Activated T-cell treated with anti-CD3 and anti-CD28 coated beads, Interleukin-2, amount 50 U/mL, for 72 hours (primary cell): Measurements from ENCODE around the gene SSTR4. TPM values are rescaled to one million over a fixed set of nuclear protein-coding genes. Genes with fewer than 3 reads are reported as not detected.
"Not testable (repeated sequence)": the region's sequence is repeated elsewhere in the genome, so short reads cannot be mapped to it uniquely, and the experiment has no call there.

Source experiments
- ATAC-seq, 2 donors: fragments of 150-1000 bp; cut with Tn5 transposase; replicated peaks in 1 of 2; 2 replicates each; pipeline ENCODE4 v1.10.0; 2021; ENCODE audit warnings: moderate library complexity in 2 of 2, mild to moderate bottlenecking in 1 of 2
- DNase-seq, 2 donors: peaks; one replicate each; pipeline ENCODE4 v3.0.0; 2021 to 2022; ENCODE audit warnings: mixed read lengths in 1 of 2
- H3K27ac Mint-ChIP-seq: one replicate; pipeline ENCODE4 v1.8.0; 2022; ENCODE audit warnings: mild to moderate bottlenecking, moderate library complexity, mixed read lengths
- H3K27me3 Mint-ChIP-seq: one replicate; pipeline ENCODE4 v1.8.0; 2022; ENCODE audit warnings: low read depth, mixed read lengths
- H3K36me3 Mint-ChIP-seq, 2 donors: one replicate each; pipeline ENCODE4 v1.8.0; 2022; ENCODE audit warnings: mixed read lengths in 2 of 2, mild to moderate bottlenecking in 1 of 2; ENCODE audit not compliant: insufficient read depth in 2 of 2
- H3K4me1 Mint-ChIP-seq: one replicate; pipeline ENCODE4 v1.8.0; 2022; ENCODE audit warnings: low read depth, mixed read lengths
- H3K4me3 Mint-ChIP-seq, 2 donors: one replicate each; pipeline ENCODE4 v1.8.0; 2022; ENCODE audit warnings: mild to moderate bottlenecking in 2 of 2, mixed read lengths in 2 of 2, moderate library complexity in 2 of 2
- H3K9me3 Mint-ChIP-seq, 2 donors: one replicate each; pipeline ENCODE4 v1.8.0; 2022; ENCODE audit warnings: mixed read lengths in 2 of 2
- total RNA-seq, 2 donors: library from RNA; stranded (reverse); gene quantifications; one replicate each; pipeline ENCODE4 v1.2.3, GENCODE V29; 2022

Gene SSTR4
- total RNA-seq, 2 donors from 2014 or later, result not detected

GRCh38 chr20:23022849-23023248, 12.3 kb upstream of the SSTR4 start:
- DNase-seq (no peak), ATAC-seq (no peak)
- no peaks in the 10 kb centered on the region for H3K9me3 Mint-ChIP-seq
- H3K4me3 Mint-ChIP-seq, result no peak overlapping the region
- H3K4me1 Mint-ChIP-seq, result no peaks in the 10 kb centered on the region
- no peak overlapping the region for H3K27ac Mint-ChIP-seq
- no peaks in the 10 kb centered on the region for H3K36me3 Mint-ChIP-seq
- no peaks in the 10 kb centered on the region for H3K27me3 Mint-ChIP-seq

- Mint-ChIP-seq H3K27ac (no peak overlapping the region), H3K27me3 (no peaks in the 10 kb centered on the region), H3K9me3 (no peaks in the 10 kb centered on the region), H3K4me1 (no peaks in the 10 kb centered on the region), H3K36me3 (no peaks in the 10 kb centered on the region), H3K4me3 (no peak overlapping the region)
- DNase-seq (no peak), ATAC-seq (no peak)
Observed at GRCh38 chr20:23023621-23024177, 11.4 kb upstream of the SSTR4 start.

- no peaks in the 10 kb centered on the region for H3K27me3 Mint-ChIP-seq
- H3K36me3 Mint-ChIP-seq, result no peaks in the 10 kb centered on the region
- H3K4me3 Mint-ChIP-seq, result no peak overlapping the region
- no peaks in the 10 kb centered on the region for H3K9me3 Mint-ChIP-seq
- H3K4me1 Mint-ChIP-seq, result no peaks in the 10 kb centered on the region
- DNase-seq (no peak), ATAC-seq (no peak)
- H3K27ac Mint-ChIP-seq, result no peak overlapping the region
Observed at GRCh38 chr20:23024701-23025100, 10.4 kb upstream of the SSTR4 start.

GRCh38 chr20:23025503-23025902, 9.6 kb upstream of the SSTR4 start:
- not testable (repeated sequence) for H3K27me3 Mint-ChIP-seq, DNase-seq, H3K4me1 Mint-ChIP-seq, H3K9me3 Mint-ChIP-seq, H3K36me3 Mint-ChIP-seq, H3K4me3 Mint-ChIP-seq, H3K27ac Mint-ChIP-seq, ATAC-seq

GRCh38 chr20:23027721-23028120, 7.4 kb upstream of the SSTR4 start:
- no peaks in the 10 kb centered on the region for H3K36me3 Mint-ChIP-seq
- H3K4me1 Mint-ChIP-seq, result no peaks in the 10 kb centered on the region
- no peak for DNase-seq
- no peaks in the 10 kb centered on the region for H3K9me3 Mint-ChIP-seq
- no peak for ATAC-seq
- H3K27ac Mint-ChIP-seq, result no peak overlapping the region
- no peak overlapping the region for H3K4me3 Mint-ChIP-seq
- no peaks in the 10 kb centered on the region for H3K27me3 Mint-ChIP-seq

GRCh38 chr20:23028392-23028791, 6.7 kb upstream of the SSTR4 start:
- H3K4me1 Mint-ChIP-seq, result no peaks in the 10 kb centered on the region
- no peaks in the 10 kb centered on the region for H3K36me3 Mint-ChIP-seq
- H3K27me3 Mint-ChIP-seq, result peaks cover 6% of the 10 kb centered on the region
- no peaks in the 10 kb centered on the region for H3K9me3 Mint-ChIP-seq
- DNase-seq (no peak), ATAC-seq (no peak)
- H3K27ac Mint-ChIP-seq, result no peak overlapping the region
- H3K4me3 Mint-ChIP-seq, result no peak overlapping the region

GRCh38 chr20:23029324-23029723, 5.8 kb upstream of the SSTR4 start:
- Mint-ChIP-seq H3K27ac (no peak overlapping the region), H3K4me1 (no peaks in the 10 kb centered on the region), H3K9me3 (no peaks in the 10 kb centered on the region), H3K4me3 (no peak overlapping the region), H3K36me3 (no peaks in the 10 kb centered on the region), H3K27me3 (peaks cover 12% of the 10 kb centered on the region)
- ATAC-seq (no peak), DNase-seq (no peak)

GRCh38 chr20:23031346-23031745, 3.8 kb upstream of the SSTR4 start:
- DNase-seq, result no peak
- Mint-ChIP-seq H3K27me3 (peaks cover 12% of the 10 kb centered on the region), H3K9me3 (no peaks in the 10 kb centered on the region), H3K36me3 (no peaks in the 10 kb centered on the region), H3K4me3 (no peak overlapping the region), H3K27ac (no peak overlapping the region), H3K4me1 (no peaks in the 10 kb centered on the region)
- ATAC-seq, result no peak

GRCh38 chr20:23032056-23032749, 2.9 kb upstream of the SSTR4 start:
- ATAC-seq (no peak), DNase-seq (no peak)
- Mint-ChIP-seq H3K4me3 (no peak overlapping the region), H3K27me3 (peaks cover 19% of the 10 kb centered on the region), H3K27ac (no peak overlapping the region), H3K9me3 (no peaks in the 10 kb centered on the region), H3K4me1 (no peaks in the 10 kb centered on the region), H3K36me3 (no peaks in the 10 kb centered on the region)

GRCh38 chr20:23032750-23033078, 2.4 kb upstream of the SSTR4 start:
- DNase-seq, result no peak
- no peaks in the 10 kb centered on the region for H3K9me3 Mint-ChIP-seq
- H3K27ac Mint-ChIP-seq, result no peak overlapping the region
- H3K36me3 Mint-ChIP-seq, result no peaks in the 10 kb centered on the region
- no peaks in the 10 kb centered on the region for H3K4me1 Mint-ChIP-seq
- no peak overlapping the region for H3K4me3 Mint-ChIP-seq
- peaks cover 21% of the 10 kb centered on the region for H3K27me3 Mint-ChIP-seq
- no peak for ATAC-seq

GRCh38 chr20:23033918-23034317, 1.2 kb upstream of the SSTR4 start:
- Mint-ChIP-seq H3K9me3 (no peaks in the 10 kb centered on the region), H3K4me1 (no peaks in the 10 kb centered on the region), H3K27me3 (peaks cover 21% of the 10 kb centered on the region), H3K36me3 (no peaks in the 10 kb centered on the region), H3K27ac (no peak overlapping the region), H3K4me3 (no peak overlapping the region)
- no peak for DNase-seq
- no peak for ATAC-seq

- no peak overlapping the region for H3K27ac Mint-ChIP-seq
- no peak for ATAC-seq
- no peaks in the 10 kb centered on the region for H3K9me3 Mint-ChIP-seq
- H3K36me3 Mint-ChIP-seq, result no peaks in the 10 kb centered on the region
- H3K4me1 Mint-ChIP-seq, result no peaks in the 10 kb centered on the region
- H3K27me3 Mint-ChIP-seq, result peaks cover 33% of the 10 kb centered on the region
- H3K4me3 Mint-ChIP-seq, result no peak overlapping the region
- no peak for DNase-seq
Observed at GRCh38 chr20:23035731-23036130, 619 bp downstream of the SSTR4 start.

- H3K4me1 Mint-ChIP-seq, result no peaks in the 10 kb centered on the region
- H3K27me3 Mint-ChIP-seq, result peaks cover 37% of the 10 kb centered on the region
- H3K36me3 Mint-ChIP-seq, result no peaks in the 10 kb centered on the region
- ATAC-seq (no peak), DNase-seq (no peak)
- H3K4me3 Mint-ChIP-seq, result no peak overlapping the region
- H3K27ac Mint-ChIP-seq, result no peak overlapping the region
- H3K9me3 Mint-ChIP-seq, result no peaks in the 10 kb centered on the region
Observed at GRCh38 chr20:23036371-23036770, 1.3 kb downstream of the SSTR4 start.

GRCh38 chr20:23037017-23037481, 1.9 kb downstream of the SSTR4 start:
- H3K9me3 Mint-ChIP-seq, result no peaks in the 10 kb centered on the region
- peaks cover 37% of the 10 kb centered on the region for H3K27me3 Mint-ChIP-seq
- ATAC-seq (no peak), DNase-seq (no peak)
- H3K4me1 Mint-ChIP-seq, result no peaks in the 10 kb centered on the region
- no peak overlapping the region for H3K4me3 Mint-ChIP-seq
- H3K27ac Mint-ChIP-seq, result no peak overlapping the region
- H3K36me3 Mint-ChIP-seq, result no peaks in the 10 kb centered on the region
